Mesenchymal stem cell (in vitro differentiated cells and primary cell): ENCODE measurements around the gene STK33.

ENCODE experiments used
- DNase-seq: peaks from one replicate; pipeline ENCODE4 v3.0.0-alpha.2; 2013
- H2AFZ ChIP-seq: one replicate; pipeline ENCODE4 v1.6.1; 2013; ENCODE audit warnings: low read depth, mild to moderate bottlenecking, control low read depth, inconsistent platforms, low read length, moderate library complexity
- H2AK5ac ChIP-seq: 2 replicates; pipeline ENCODE4 v1.6.1; 2013; ENCODE audit warnings: low read length, moderate library complexity, mild to moderate bottlenecking, inconsistent platforms; ENCODE audit not compliant: severe bottlenecking
- H2BK120ac ChIP-seq: one replicate; pipeline ENCODE4 v1.6.1; 2013; ENCODE audit warnings: low read depth, mild to moderate bottlenecking, inconsistent platforms, low read length, moderate library complexity
- H2BK12ac ChIP-seq, 2 experiments: one replicate each; pipeline ENCODE4 v1.6.1; 2013; ENCODE audit warnings: inconsistent platforms in 2 of 2, low read length in 2 of 2, mild to moderate bottlenecking in 2 of 2, moderate library complexity in 2 of 2, control low read depth in 1 of 2
- H2BK15ac ChIP-seq: one replicate; pipeline ENCODE4 v1.6.1; 2013; ENCODE audit warnings: mild to moderate bottlenecking, low read depth, inconsistent platforms; ENCODE audit not compliant: poor library complexity, severe bottlenecking
- H2BK5ac ChIP-seq: 2 replicates; pipeline ENCODE4 v1.6.1; 2013; ENCODE audit warnings: low read depth, mild to moderate bottlenecking, low read length, control low read depth, inconsistent platforms; ENCODE audit not compliant: poor library complexity, severe bottlenecking
- H3K14ac ChIP-seq, 2 experiments: one replicate each; pipeline ENCODE4 v1.6.1; 2013; ENCODE audit warnings: inconsistent platforms in 2 of 2, low read length in 2 of 2, control low read depth in 1 of 2, mild to moderate bottlenecking in 1 of 2, moderate library complexity in 1 of 2
- H3K18ac ChIP-seq, 2 experiments: one replicate each; pipeline ENCODE4 v1.6.1; 2013; ENCODE audit warnings: inconsistent platforms in 2 of 2, low read length in 2 of 2, control low read depth in 1 of 2, low read depth in 1 of 2, mild to moderate bottlenecking in 1 of 2
- H3K23ac ChIP-seq, 2 experiments: one replicate each; pipeline ENCODE4 v1.6.1; 2013; ENCODE audit warnings: inconsistent platforms in 2 of 2, low read length in 2 of 2, mild to moderate bottlenecking in 2 of 2, moderate library complexity in 2 of 2, control low read depth in 1 of 2
- H3K27ac ChIP-seq: 2 replicates; pipeline ENCODE4 v1.5.1; 2013; ENCODE audit warnings: mild to moderate bottlenecking, moderate library complexity, low read length, control low read depth, inconsistent platforms; ENCODE audit not compliant: poor library complexity, severe bottlenecking
- H3K27me3 ChIP-seq, 2 experiments: 2 replicates each; pipeline versions ENCODE4 v1.6.1 to v1.7.0; 2013; ENCODE audit warnings: low read length in 2 of 2, mild to moderate bottlenecking in 2 of 2, moderate library complexity in 2 of 2, control low read depth in 1 of 2, inconsistent platforms in 1 of 2; ENCODE audit not compliant: control insufficient read depth in 1 of 2, insufficient read depth in 1 of 2
- H3K36me3 ChIP-seq, 2 experiments: 2 replicates each; pipeline versions ENCODE4 v1.6.1 to v1.7.0; 2013; ENCODE audit warnings: low read length in 2 of 2, control low read depth in 1 of 2, inconsistent platforms in 1 of 2, low read depth in 1 of 2, mild to moderate bottlenecking in 1 of 2; ENCODE audit not compliant: insufficient read depth in 2 of 2, control insufficient read depth in 1 of 2
- H3K4ac ChIP-seq, 2 experiments: one replicate each; pipeline ENCODE4 v1.6.1; 2013; ENCODE audit warnings: inconsistent platforms in 2 of 2, low read length in 2 of 2, mild to moderate bottlenecking in 2 of 2, moderate library complexity in 2 of 2, control low read depth in 1 of 2, low read depth in 1 of 2
- H3K4me1 ChIP-seq: 2 replicates; pipeline ENCODE4 v1.6.1; 2013; ENCODE audit warnings: low read depth, low read length, control low read depth; ENCODE audit not compliant: control insufficient read depth, insufficient read depth
- H3K4me2 ChIP-seq: 2 replicates; pipeline ENCODE4 v1.6.1; 2013; ENCODE audit warnings: low read length, mild to moderate bottlenecking, inconsistent platforms; ENCODE audit not compliant: poor library complexity, severe bottlenecking
- H3K4me3 ChIP-seq, 2 experiments: 2 replicates each; pipeline versions ENCODE4 v1.5.1 to v1.7.0; 2013; ENCODE audit warnings: low read length in 2 of 2, mild to moderate bottlenecking in 2 of 2, control low read depth in 1 of 2, low read depth in 1 of 2; ENCODE audit not compliant: insufficient read depth in 1 of 2
- H3K79me1 ChIP-seq: replicated peaks from 2 replicates; pipeline ENCODE4 v1.6.1; 2013; ENCODE audit warnings: mild to moderate bottlenecking, control low read depth, low read length, inconsistent platforms; ENCODE audit not compliant: poor library complexity, severe bottlenecking
- H3K9ac ChIP-seq: 2 replicates; pipeline ENCODE4 v1.7.0; 2013; ENCODE audit warnings: mild to moderate bottlenecking, low read length, moderate library complexity
- H3K9me3 ChIP-seq: 2 replicates; pipeline ENCODE4 v1.7.0; 2013; ENCODE audit warnings: mild to moderate bottlenecking, low read length; ENCODE audit not compliant: control insufficient read depth
- H4K8ac ChIP-seq: one replicate; pipeline ENCODE4 v1.6.1; 2013; ENCODE audit warnings: inconsistent platforms, mild to moderate bottlenecking, low read length, moderate library complexity
- H4K91ac ChIP-seq: one replicate; pipeline ENCODE4 v1.6.1; 2013; ENCODE audit warnings: mild to moderate bottlenecking, low read length, inconsistent platforms
- WGBS: methylation state at CpG from one replicate; pipeline ENCODE4 v1.1.7; 2013; ENCODE audit warnings: mixed read lengths; 5-methylcytosine and 5-hydroxymethylcytosine counted together

STK33 gene

DNA sequence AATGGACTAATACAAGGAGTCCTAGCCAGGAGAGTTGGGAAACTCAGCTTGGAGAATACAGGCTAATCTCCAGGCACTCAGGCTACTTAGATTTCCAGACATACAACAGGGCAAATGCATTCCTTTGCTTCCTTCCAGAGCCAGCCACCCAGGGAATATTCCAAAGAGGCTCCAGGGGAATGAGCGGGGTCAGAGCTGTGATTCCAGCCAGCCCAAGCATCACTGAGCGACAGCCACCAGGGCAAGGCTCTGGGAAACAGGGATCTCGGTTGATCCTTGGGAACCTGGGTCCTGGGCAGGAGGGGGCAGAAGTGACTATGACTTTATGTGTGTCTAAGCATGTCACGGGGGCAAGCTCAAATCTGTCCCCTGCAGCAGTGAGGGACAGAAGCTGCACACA is 218.1 kb downstream of the STK33 start:
- H3K14ac ChIP-seq = no peak overlapping the region
- H2AFZ ChIP-seq = no peak overlapping the region
- no peak overlapping the region for H2AK5ac ChIP-seq
- no peak overlapping the region for H3K9ac ChIP-seq
- no peak overlapping the region for H3K23ac ChIP-seq
- no peak overlapping the region for H4K91ac ChIP-seq
- no peak for DNase-seq
- H2BK15ac ChIP-seq = no peak overlapping the region
- H2BK12ac ChIP-seq = no peak overlapping the region
- H3K79me1 ChIP-seq = no peaks in the 10 kb centered on the region
- H3K27me3 ChIP-seq = peaks cover 3 to 34% of the 10 kb centered on the region in 2 experiments
- H3K4me1 ChIP-seq = no peaks in the 10 kb centered on the region
- H2BK120ac ChIP-seq = no peak overlapping the region
- no peak overlapping the region for H2BK5ac ChIP-seq
- H3K4me3 ChIP-seq = no peak overlapping the region
- H3K18ac ChIP-seq = no peak overlapping the region
- no peaks in the 10 kb centered on the region for H3K36me3 ChIP-seq
- no peak overlapping the region for H3K4ac ChIP-seq
- H3K27ac ChIP-seq = no peak overlapping the region
- H3K4me2 ChIP-seq = no peak overlapping the region
- 58% methylated on average over 4 of the region's 4 CpGs for WGBS
- H3K9me3 ChIP-seq = no peaks in the 10 kb centered on the region
- no peak overlapping the region for H4K8ac ChIP-seq

GRCh38 chr11:8375460-8375859 is 218.6 kb downstream of the STK33 start:
- H3K79me1 ChIP-seq = no peaks in the 10 kb centered on the region
- WGBS = 7% methylated on average over 2 of the region's 3 CpGs
- H2BK120ac ChIP-seq = no peak overlapping the region
- no peak overlapping the region for H3K4me2 ChIP-seq
- H3K4ac ChIP-seq = no peak overlapping the region
- H3K18ac ChIP-seq = no peak overlapping the region
- no peak for DNase-seq
- H3K27ac ChIP-seq = no peak overlapping the region
- no peaks in the 10 kb centered on the region for H3K9me3 ChIP-seq
- H3K9ac ChIP-seq = no peak overlapping the region
- H2AK5ac ChIP-seq = no peak overlapping the region
- no peak overlapping the region for H3K23ac ChIP-seq
- peaks cover 5 to 39% of the 10 kb centered on the region in 2 experiments for H3K27me3 ChIP-seq
- no peaks in the 10 kb centered on the region for H3K36me3 ChIP-seq
- no peaks in the 10 kb centered on the region for H3K4me1 ChIP-seq
- H4K91ac ChIP-seq = no peak overlapping the region
- no peak overlapping the region for H2BK5ac ChIP-seq
- no peak overlapping the region for H2BK15ac ChIP-seq
- no peak overlapping the region for H2AFZ ChIP-seq
- H3K4me3 ChIP-seq = no peak overlapping the region
- no peak overlapping the region for H4K8ac ChIP-seq
- H2BK12ac ChIP-seq = no peak overlapping the region
- no peak overlapping the region for H3K14ac ChIP-seq

DNA sequence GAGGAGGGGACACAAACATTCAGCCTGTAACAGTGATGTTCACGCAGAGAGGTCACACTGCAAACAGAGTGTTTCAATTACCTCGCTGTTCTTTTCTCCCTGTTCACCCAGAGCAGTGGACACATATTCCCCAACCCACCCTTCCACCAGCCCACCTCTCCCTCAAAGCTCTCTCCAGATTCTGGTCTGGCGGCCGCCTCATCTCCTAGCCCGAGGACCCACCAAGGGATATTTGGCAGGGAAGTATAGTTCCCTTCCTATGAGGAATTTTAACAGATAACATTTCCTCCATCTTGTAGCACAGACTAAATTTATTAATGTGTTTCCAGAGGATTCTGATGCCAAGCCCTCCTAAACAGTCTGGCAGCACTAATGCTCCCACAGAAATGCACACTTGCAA is 219.3 kb downstream of the STK33 start:
- H2BK15ac ChIP-seq = no peak overlapping the region
- no peak overlapping the region for H2AK5ac ChIP-seq
- no peak overlapping the region for H2AFZ ChIP-seq
- H3K36me3 ChIP-seq = no peaks in the 10 kb centered on the region
- H3K4me1 ChIP-seq = no peaks in the 10 kb centered on the region
- no peaks in the 10 kb centered on the region for H3K9me3 ChIP-seq
- WGBS = 88% methylated on average over 2 of the region's 5 CpGs
- H3K23ac ChIP-seq = no peak overlapping the region
- no peak overlapping the region for H2BK120ac ChIP-seq
- no peak overlapping the region for H3K4me2 ChIP-seq
- no peaks in the 10 kb centered on the region for H3K79me1 ChIP-seq
- no peak overlapping the region for H3K27ac ChIP-seq
- DNase-seq = no peak
- H2BK12ac ChIP-seq = no peak overlapping the region
- H3K9ac ChIP-seq = no peak overlapping the region
- no peak overlapping the region for H3K4me3 ChIP-seq
- no peak overlapping the region for H3K18ac ChIP-seq
- no peak overlapping the region for H3K14ac ChIP-seq
- H4K8ac ChIP-seq = no peak overlapping the region
- no peak overlapping the region for H3K4ac ChIP-seq
- H2BK5ac ChIP-seq = no peak overlapping the region
- H4K91ac ChIP-seq = no peak overlapping the region
- H3K27me3 ChIP-seq = peaks cover 5 to 44% of the 10 kb centered on the region in 2 experiments

DNA sequence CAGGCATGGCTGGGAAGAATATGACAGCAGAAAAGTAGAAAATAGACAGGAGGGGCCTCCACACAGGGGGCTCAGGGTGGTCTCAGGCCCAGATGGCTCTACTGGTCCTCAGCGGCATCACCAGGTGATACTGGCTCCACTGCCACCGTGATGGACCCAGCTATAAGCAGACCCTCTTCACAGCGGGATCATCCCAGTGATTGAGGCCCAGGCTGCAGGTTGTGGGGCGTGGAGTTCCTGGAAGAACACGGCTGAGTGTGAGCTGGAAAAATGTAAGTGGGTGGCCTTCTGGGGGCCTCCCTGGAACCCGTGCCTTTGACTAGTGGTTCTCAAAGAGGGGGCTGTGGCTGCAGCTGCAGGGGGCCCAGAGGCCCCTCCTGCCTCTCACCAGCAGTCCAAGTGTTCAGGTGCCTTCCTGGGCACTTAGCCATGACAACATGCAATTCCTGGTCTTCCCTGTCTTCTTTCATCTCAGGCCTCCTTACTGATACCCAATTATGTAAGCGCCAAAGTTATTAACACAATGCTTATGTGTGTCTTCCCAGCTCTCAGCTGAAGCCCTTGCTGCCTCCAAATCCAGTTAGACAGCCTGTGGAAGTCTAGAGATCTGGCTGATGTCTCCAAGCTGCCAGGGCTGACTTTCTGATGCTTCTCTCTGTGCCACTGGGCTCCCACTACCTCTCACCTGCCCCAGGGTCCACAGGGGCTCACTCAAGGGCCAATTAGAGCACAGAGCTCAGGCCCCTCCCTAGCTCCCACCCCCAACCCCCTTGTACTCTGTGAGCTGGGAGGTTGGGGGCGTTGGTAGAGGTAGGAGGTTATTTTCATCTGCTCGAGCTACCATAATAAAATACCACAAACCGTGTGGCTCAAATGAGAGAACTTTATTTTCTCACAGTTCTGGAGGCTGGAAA is 220.3 kb downstream of the STK33 start:
- no peaks in the 10 kb centered on the region for H3K79me1 ChIP-seq
- H3K9me3 ChIP-seq = no peaks in the 10 kb centered on the region
- H2BK12ac ChIP-seq = no peak overlapping the region
- H4K91ac ChIP-seq = no peak overlapping the region
- DNase-seq = no peak
- H3K27ac ChIP-seq = no peak overlapping the region
- no peak overlapping the region for H4K8ac ChIP-seq
- no peak overlapping the region for H2AFZ ChIP-seq
- no peak overlapping the region for H3K4me3 ChIP-seq
- no peak overlapping the region for H3K14ac ChIP-seq
- 91% methylated on average over 8 of the region's 10 CpGs for WGBS
- no peak overlapping the region for H3K18ac ChIP-seq
- H3K23ac ChIP-seq = no peak overlapping the region
- no peak overlapping the region for H2BK5ac ChIP-seq
- no peak overlapping the region for H3K4me2 ChIP-seq
- H2AK5ac ChIP-seq = no peak overlapping the region
- no peak overlapping the region for H3K9ac ChIP-seq
- no peak overlapping the region for H2BK15ac ChIP-seq
- H3K36me3 ChIP-seq = no peaks in the 10 kb centered on the region
- no peak overlapping the region for H2BK120ac ChIP-seq
- no peaks in the 10 kb centered on the region for H3K4me1 ChIP-seq
- H3K27me3 ChIP-seq = peaks cover 5 to 49% of the 10 kb centered on the region in 2 experiments
- H3K4ac ChIP-seq = no peak overlapping the region
